HCT116 (cell line): ENCODE measurements around the gene SELENON. TPM values are rescaled to one million over a fixed set of nuclear protein-coding genes. Genes with fewer than 3 reads are reported as not detected.

Source experiments
- ATAC-seq: fragments of 200-7000 bp; cut with Tn5 transposase; 2 replicates; pipeline ENCODE4 v1.9.1; 2020; ENCODE audit warnings: mild to moderate bottlenecking, moderate library complexity
- BruUV-seq: library from RNA; stranded (reverse); fragments of 400-500 nt; replicated peaks from 2 replicates; lab custom pipeline; 2021; lab: Mats Ljungman, UMichigan
- CTCF ChIA-PET: fragments of 300-600 bp; sonication (Branson Sonifier 250); formaldehyde crosslinking; loops from one replicate; lab custom pipeline; 2021; ENCODE audit warnings: antibody characterized with exemption; lab: Charles Lee
- POLR2A ChIA-PET: fragments of 300-600, 350-600 bp; sonication (Branson Sonifier 250); formaldehyde crosslinking; loops from one replicate; lab custom pipeline; 2021; ENCODE audit warnings: antibody characterized with exemption; lab: Charles Lee
- RAD21 ChIA-PET, 2 experiments: fragments of 300-600 bp; sonication (Branson Sonifier 250); formaldehyde crosslinking; loops; one replicate each; lab custom pipeline; 2023; ENCODE audit warnings: low total read pairs in 2 of 2; ENCODE audit not compliant: uncharacterized antibody in 2 of 2, unreplicated experiment in 2 of 2, low non-redundant PET in 1 of 2; lab: Charles Lee
- DNase-seq: peaks from one replicate; pipeline ENCODE4 v3.0.0-alpha.2; 2010; ENCODE audit warnings: low read depth, low spot score
- H2AFZ ChIP-seq: fragments of 200-600 bp; shearing (Covaris generic), sonication (generic); 2 replicates; pipeline ENCODE4 v1.6.1; 2017; ENCODE audit warnings: low read depth, mixed run types, mixed read lengths, antibody characterized with exemption, low read length; ENCODE audit not compliant: poor library complexity, severe bottlenecking
- H3K27ac ChIP-seq: 2 replicates; pipeline ENCODE4 v1.5.1; 2012; ENCODE audit warnings: low read depth, low read length
- H3K27me3 ChIP-seq: fragments of 200-600 bp; sonication (generic); 2 replicates; pipeline ENCODE4 v1.6.1; 2016; ENCODE audit warnings: mixed run types, low read length, mixed read lengths; ENCODE audit not compliant: insufficient read depth
- H3K36me3 ChIP-seq, 2 experiments: fragments of 200-500 bp in 1 of 2; fragments of 200-600 bp in 1 of 2; sonication (Bioruptor generic) in 1 of 2; sonication (generic) in 1 of 2; 2 replicates each; pipeline versions ENCODE4 v1.5.1 to v1.6.1; 2014 to 2016; ENCODE audit warnings: low read length in 2 of 2, inconsistent platforms in 1 of 2, mixed read lengths in 1 of 2, mixed run types in 1 of 2; ENCODE audit not compliant: insufficient read depth in 2 of 2, control insufficient read depth in 1 of 2
- H3K4me1 ChIP-seq, 2 experiments: fragments of 200-600 bp in 1 of 2; sonication (generic) in 1 of 2; 2 replicates each; pipeline versions ENCODE4 v1.5.1 to v1.6.1; 2012 to 2017; ENCODE audit warnings: low read length in 2 of 2, inconsistent platforms in 1 of 2, mild to moderate bottlenecking in 1 of 2, mixed read lengths in 1 of 2, mixed run types in 1 of 2, moderate library complexity in 1 of 2; ENCODE audit not compliant: insufficient read depth in 2 of 2, control insufficient read depth in 1 of 2
- H3K4me2 ChIP-seq: fragments of 200-600 bp; sonication (generic); 2 replicates; pipeline ENCODE4 v1.6.1; 2017; ENCODE audit warnings: mixed run types, low read length, mixed read lengths
- H3K4me3 ChIP-seq, 2 experiments: fragments of 200-600 bp in 1 of 2; sonication (generic) in 1 of 2; replicated peaks in 1 of 2; 2 replicates each; pipeline ENCODE4 v1.5.1; 2011 to 2016; ENCODE audit warnings: low read length in 2 of 2, control low read depth in 1 of 2, low read depth in 1 of 2, mild to moderate bottlenecking in 1 of 2, mixed read lengths in 1 of 2, mixed run types in 1 of 2
- H3K79me2 ChIP-seq: fragments of 200-600 bp; sonication (generic); 2 replicates; pipeline ENCODE4 v1.6.1; 2017; ENCODE audit warnings: mild to moderate bottlenecking, mixed run types, low read length, moderate library complexity, mixed read lengths; ENCODE audit not compliant: insufficient read depth
- H3K9ac ChIP-seq: fragments of 200-600 bp; sonication (generic); 2 replicates; pipeline ENCODE4 v1.6.1; 2016; ENCODE audit warnings: low read length, mixed read lengths
- H3K9me2 ChIP-seq: fragments of 200-600 bp; sonication (generic), shearing (Covaris generic); 2 replicates; pipeline ENCODE4 v1.6.1; 2017; ENCODE audit warnings: mixed run types, mild to moderate bottlenecking, moderate library complexity; ENCODE audit not compliant: insufficient read depth
- H3K9me3 ChIP-seq, 2 experiments: fragments of 200-500 bp in 1 of 2; fragments of 200-600 bp in 1 of 2; sonication (Bioruptor generic) in 1 of 2; sonication (generic) in 1 of 2; 2 replicates each; pipeline ENCODE4 v1.6.1; 2014 to 2017; ENCODE audit warnings: low read length in 2 of 2, mixed read lengths in 2 of 2, inconsistent platforms in 1 of 2, low read depth in 1 of 2, mild to moderate bottlenecking in 1 of 2, mixed run types in 1 of 2, moderate library complexity in 1 of 2; ENCODE audit not compliant: control insufficient read depth in 1 of 2, insufficient read depth in 1 of 2
- H4K20me1 ChIP-seq: fragments of 200-600 bp; sonication (generic), shearing (Covaris generic); 2 replicates; pipeline ENCODE4 v1.6.1; 2017; ENCODE audit warnings: mixed run types, mild to moderate bottlenecking, moderate library complexity; ENCODE audit not compliant: insufficient read depth
- ATF3 ChIP-seq: IDR thresholded peaks from 2 replicates; pipeline ENCODE4 v1.6.1; 2012
- CTCF ChIP-seq, 3 experiments: fragments of 200-600 bp in 1 of 3; sonication (generic) in 1 of 3; IDR thresholded peaks in 2 of 3; conservative IDR thresholded peaks in 1 of 3; 2 replicates each; pipeline ENCODE4 v1.5.1; 2012 to 2017; ENCODE audit warnings: low read depth in 2 of 3, low read length in 2 of 3, antibody characterized with exemption in 1 of 3, borderline replicate concordance in 1 of 3, control low read depth in 1 of 3, mild to moderate bottlenecking in 1 of 3, mixed read lengths in 1 of 3, mixed run types in 1 of 3, moderate library complexity in 1 of 3; ENCODE audit not compliant: insufficient read depth in 1 of 3
- EGR1 ChIP-seq: IDR thresholded peaks from 2 replicates; pipeline ENCODE4 v1.6.1; 2012; ENCODE audit warnings: low read depth
- ELF1 ChIP-seq: IDR thresholded peaks from 2 replicates; pipeline ENCODE4 v1.6.1; 2012; ENCODE audit warnings: low read depth, borderline replicate concordance
- EZH2 ChIP-seq: fragments of 200-600 bp; sonication (generic); IDR thresholded peaks from 2 replicates; pipeline ENCODE4 v1.6.1; 2017; ENCODE audit warnings: antibody characterized with exemption, mixed run types
- JUND ChIP-seq: IDR thresholded peaks from 2 replicates; pipeline ENCODE4 v1.6.1; 2012
- MAX ChIP-seq: IDR thresholded peaks from 2 replicates; pipeline ENCODE4 v1.6.1; 2012
- RAD21 ChIP-seq: IDR thresholded peaks from 2 replicates; pipeline ENCODE4 v1.6.1; 2012; ENCODE audit warnings: low read depth, mild to moderate bottlenecking
- SP1 ChIP-seq: IDR thresholded peaks from 2 replicates; pipeline ENCODE4 v1.6.1; 2012; ENCODE audit warnings: low read depth
- TCF7L2 ChIP-seq: IDR thresholded peaks from 2 replicates; pipeline ENCODE4 v1.7.0; 2011; ENCODE audit warnings: borderline replicate concordance, inconsistent platforms; ENCODE audit not compliant: insufficient read depth, insufficient read length; ENCODE audit errors: extremely low read depth
- YY1 ChIP-seq: IDR thresholded peaks from 2 replicates; pipeline ENCODE4 v1.6.1; 2011; ENCODE audit warnings: low read length, low read depth, moderate library complexity, mild to moderate bottlenecking; ENCODE audit not compliant: insufficient replicate concordance; ENCODE audit errors: extremely low read depth
- ZBTB33 ChIP-seq: IDR thresholded peaks from 2 replicates; pipeline ENCODE4 v1.6.1; 2011; ENCODE audit warnings: mild to moderate bottlenecking, low read length, moderate library complexity; ENCODE audit not compliant: insufficient replicate concordance; ENCODE audit errors: extremely low read depth
- intact Hi-C: fragments of 100-400 bp; cut with micrococcal nuclease; formaldehyde crosslinking; loops from 2 replicates; pipeline ENCODE4 v1.10.0; 2022
- total RNA-seq: library from RNA; stranded (reverse); gene quantifications from one replicate; pipeline ENCODE4 v1.2.1, GENCODE V29; 2021; ENCODE audit not compliant: unreplicated experiment

Gene SELENON
- total RNA-seq, 1 experiment from 2014 or later = 85.1 TPM

GRCh38 chr1:25760122-25760719 lies 39.8 kb upstream of the SELENON start:
- DNase-seq (no peak), ATAC-seq (no peak)
- RAD21 ChIA-PET = no interaction called here
- no peak overlapping the region for H3K4me3 ChIP-seq
- no peak overlapping the region for H3K27ac ChIP-seq
- intact Hi-C loops = no loop called here
- H3K4me1 ChIP-seq = no peaks in the 10 kb centered on the region
- no peak for TF ChIP-seq RAD21
- no peak for TF ChIP-seq JUND
- no peak for TF ChIP-seq ZBTB33
- TF ChIP-seq CTCF (IDR thresholded peaks at IDR 0.05 in 2 of 3, conservative IDR thresholded peaks at IDR 0.05 in 1 of 3; ENCODE audit: borderline replicate concordance in 1 of 3, insufficient read depth in 1 of 3, low read depth in 2 of 3, low read length in 2 of 3) = no peak
- TF ChIP-seq ELF1 = no peak
- no peak for TF ChIP-seq EZH2
- TF ChIP-seq YY1 = no peak
- no peak for TF ChIP-seq MAX
- no peak for TF ChIP-seq EGR1
- TF ChIP-seq ATF3 = no peak
- TF ChIP-seq SP1 = no peak
- no peak for TF ChIP-seq TCF7L2
- H4K20me1 ChIP-seq = no peaks in the 10 kb centered on the region
- no peaks in the 10 kb centered on the region for H3K79me2 ChIP-seq
- CTCF ChIA-PET = no interaction called here
- H3K4me2 ChIP-seq = no peak overlapping the region
- no peak overlapping the region for H2AFZ ChIP-seq
- POLR2A ChIA-PET = no interaction called here
- H3K9me3 ChIP-seq = no peaks in the 10 kb centered on the region
- no peaks in the 10 kb centered on the region for H3K9me2 ChIP-seq
- peaks cover 9% of the 10 kb centered on the region; the same call in 1 of the 2 replicates for H3K27me3 ChIP-seq
- no peaks in the 10 kb centered on the region for H3K36me3 ChIP-seq
- no TSS peak for BruUV-seq
- H3K9ac ChIP-seq = no peak overlapping the region
